ENCODE results near the gene NCOA7.
"Not testable (repeated sequence)": the region's sequence is repeated elsewhere in the genome, so short reads cannot be mapped to it uniquely, and the experiment has no call there.

The NCOA7 gene

GRCh38 chr6:125868252-125868651 is 77.5 kb downstream of the NCOA7 start:
- DNase-seq (ENCODE audit: low spot score) = no peak

GRCh38 chr6:125868678-125869395 is 78.1 kb downstream of the NCOA7 start:
- no peak for DNase-seq (ENCODE audit: low spot score)

- DNase-seq (ENCODE audit: low spot score) = no peak
Measured at GRCh38 chr6:125869427-125869826, 78.7 kb downstream of the NCOA7 start.

- DNase-seq (ENCODE audit: low spot score) = no peak
Measured at GRCh38 chr6:125871365-125871764, 80.6 kb downstream of the NCOA7 start.

GRCh38 chr6:125872259-125872921 is 81.6 kb downstream of the NCOA7 start:
- peak; percentile 51 for DNase-seq (ENCODE audit: low spot score)

- no peak for DNase-seq (ENCODE audit: low spot score)
Measured at GRCh38 chr6:125882243-125882642, 91.5 kb downstream of the NCOA7 start.

GRCh38 chr6:125884634-125885371 is 94.0 kb downstream of the NCOA7 start:
- no peak for DNase-seq (ENCODE audit: low spot score)

GRCh38 chr6:125886021-125886420 is 95.3 kb downstream of the NCOA7 start:
- no peak for DNase-seq (ENCODE audit: low spot score)

GRCh38 chr6:125886914-125887313 is 96.2 kb downstream of the NCOA7 start:
- no peak for DNase-seq (ENCODE audit: low spot score)

- no peak for DNase-seq (ENCODE audit: low spot score)
Measured at GRCh38 chr6:125887372-125887771, 96.6 kb downstream of the NCOA7 start.

GRCh38 chr6:125888989-125889656 is 98.4 kb downstream of the NCOA7 start:
- peak; percentile 39 for DNase-seq (ENCODE audit: low spot score)

- DNase-seq (ENCODE audit: low spot score) = no peak
Measured at GRCh38 chr6:125899726-125900182, 109.0 kb downstream of the NCOA7 start.

GRCh38 chr6:125904871-125905270 is 114.1 kb downstream of the NCOA7 start:
- DNase-seq (ENCODE audit: low spot score) = no peak

- peak; percentile 31 for DNase-seq (ENCODE audit: low spot score)
Measured at GRCh38 chr6:125906158-125906998, 115.6 kb downstream of the NCOA7 start.

GRCh38 chr6:125910527-125910926 is 119.8 kb downstream of the NCOA7 start:
- no peak for DNase-seq (ENCODE audit: low spot score)

GRCh38 chr6:125911051-125911451 is 120.3 kb downstream of the NCOA7 start:
- DNase-seq (ENCODE audit: low spot score) = not testable (repeated sequence)

- DNase-seq (ENCODE audit: low spot score) = not testable (repeated sequence)
Measured at GRCh38 chr6:125912430-125912829, 121.7 kb downstream of the NCOA7 start.

GRCh38 chr6:125913145-125913544 is 122.4 kb downstream of the NCOA7 start:
- no peak for DNase-seq (ENCODE audit: low spot score)

- DNase-seq (ENCODE audit: low spot score) = peak; percentile 87
Measured at GRCh38 chr6:125913864-125914351, 123.1 kb downstream of the NCOA7 start.

- no peak for DNase-seq (ENCODE audit: low spot score)
Measured at GRCh38 chr6:125918230-125918629, 127.5 kb downstream of the NCOA7 start.

Data from LoVo (cell line).